Tibial artery (tissue), 4 donors: ENCODE results near the gene SUPT20H.

Experiments
- DNase-seq, 2 donors: peaks; one replicate each; pipeline ENCODE4 v3.0.0-alpha.2; 2019
- H3K27ac ChIP-seq, 2 donors: fragments of 200-600 bp; sonication (generic) in 1 of 2; 1 replicate in 1 of 2; 2 replicates in 1 of 2; pipeline ENCODE4 v1.5.1; 2018 to 2019; ENCODE audit warnings: mild to moderate bottlenecking in 1 of 2
- H3K27me3 ChIP-seq, 2 donors: fragments of 200-600 bp; sonication (generic) in 1 of 2; one replicate each; pipeline versions ENCODE4 v1.5.1 to v1.6.0; 2016 to 2019
- H3K36me3 ChIP-seq, 3 donors: fragments of 200-600 bp; sonication (generic) in 2 of 3; one replicate each; pipeline ENCODE4 v1.5.1; 2016 to 2019; ENCODE audit warnings: mild to moderate bottlenecking in 2 of 3
- H3K4me1 ChIP-seq, 4 donors: fragments of 200-600 bp; sonication (generic) in 2 of 4; 1 replicate in 3 of 4; 2 replicates in 1 of 4; pipeline ENCODE4 v1.5.1; 2016 to 2019
- H3K4me3 ChIP-seq, 2 donors: fragments of 200-600 bp; sonication (generic) in 1 of 2; 1 replicate in 1 of 2; 2 replicates in 1 of 2; pipeline ENCODE4 v1.5.1; 2018 to 2019; ENCODE audit warnings: mild to moderate bottlenecking in 2 of 2
- H3K9me3 ChIP-seq, 3 donors: fragments of 200-600 bp; sonication (generic) in 1 of 3; one replicate each; pipeline ENCODE4 v1.5.1; 2016 to 2019
- intact Hi-C: fragments of 100-400 bp; cut with DNase I; formaldehyde crosslinking; loops from one replicate; pipeline ENCODE4 v1.15.0; 2023; ENCODE audit warnings: low total_unique reads
- TF ChIP-seq, protein P1 (sequence below), 2 experiments: fragments of 200-600 bp in 1 of 2; fragments of 450-650 bp in 1 of 2; IDR thresholded peaks; one replicate each; pipeline ENCODE4 v1.5.1; 2017 to 2019; ENCODE audit warnings: antibody characterized with exemption in 2 of 2, mild to moderate bottlenecking in 1 of 2, moderate library complexity in 1 of 2

The SUPT20H gene

DNA sequence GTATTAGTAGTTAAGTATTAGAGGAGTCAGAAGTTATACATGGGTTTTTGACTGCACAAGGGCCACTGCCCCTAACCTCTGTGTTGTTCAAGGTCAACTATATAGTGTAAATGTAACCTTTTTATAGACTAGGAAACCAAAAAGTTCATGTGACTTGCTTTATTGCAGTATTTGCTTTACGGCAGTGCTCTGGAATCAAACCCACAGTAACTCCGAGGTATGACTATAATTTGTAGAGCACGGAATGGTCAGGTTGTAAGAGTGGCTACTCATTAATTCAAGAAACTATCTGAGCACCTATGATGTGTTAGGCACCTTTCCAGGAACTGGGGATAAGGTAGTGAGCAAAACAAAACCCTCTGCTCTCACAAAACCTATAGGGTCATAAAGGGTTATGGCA is 22.2 kb downstream of the SUPT20H start:
- H3K4me3 ChIP-seq: no peak overlapping the region
- intact Hi-C loops: no loop called here
- H3K27me3 ChIP-seq: no peaks in the 10 kb centered on the region
- DNase-seq: no peak
- H3K27ac ChIP-seq: no peak overlapping the region
- H3K9me3 ChIP-seq: no peaks in the 10 kb centered on the region
- H3K36me3 ChIP-seq: peaks cover 81 to 91% (median 89%) of the 10 kb centered on the region in 3 donors
- H3K4me1 ChIP-seq: no peaks in the 10 kb centered on the region
- TF ChIP-seq, protein P1, sequence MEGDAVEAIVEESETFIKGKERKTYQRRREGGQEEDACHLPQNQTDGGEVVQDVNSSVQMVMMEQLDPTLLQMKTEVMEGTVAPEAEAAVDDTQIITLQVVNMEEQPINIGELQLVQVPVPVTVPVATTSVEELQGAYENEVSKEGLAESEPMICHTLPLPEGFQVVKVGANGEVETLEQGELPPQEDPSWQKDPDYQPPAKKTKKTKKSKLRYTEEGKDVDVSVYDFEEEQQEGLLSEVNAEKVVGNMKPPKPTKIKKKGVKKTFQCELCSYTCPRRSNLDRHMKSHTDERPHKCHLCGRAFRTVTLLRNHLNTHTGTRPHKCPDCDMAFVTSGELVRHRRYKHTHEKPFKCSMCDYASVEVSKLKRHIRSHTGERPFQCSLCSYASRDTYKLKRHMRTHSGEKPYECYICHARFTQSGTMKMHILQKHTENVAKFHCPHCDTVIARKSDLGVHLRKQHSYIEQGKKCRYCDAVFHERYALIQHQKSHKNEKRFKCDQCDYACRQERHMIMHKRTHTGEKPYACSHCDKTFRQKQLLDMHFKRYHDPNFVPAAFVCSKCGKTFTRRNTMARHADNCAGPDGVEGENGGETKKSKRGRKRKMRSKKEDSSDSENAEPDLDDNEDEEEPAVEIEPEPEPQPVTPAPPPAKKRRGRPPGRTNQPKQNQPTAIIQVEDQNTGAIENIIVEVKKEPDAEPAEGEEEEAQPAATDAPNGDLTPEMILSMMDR (IDR thresholded peaks at IDR 0.05): no peak

DNA sequence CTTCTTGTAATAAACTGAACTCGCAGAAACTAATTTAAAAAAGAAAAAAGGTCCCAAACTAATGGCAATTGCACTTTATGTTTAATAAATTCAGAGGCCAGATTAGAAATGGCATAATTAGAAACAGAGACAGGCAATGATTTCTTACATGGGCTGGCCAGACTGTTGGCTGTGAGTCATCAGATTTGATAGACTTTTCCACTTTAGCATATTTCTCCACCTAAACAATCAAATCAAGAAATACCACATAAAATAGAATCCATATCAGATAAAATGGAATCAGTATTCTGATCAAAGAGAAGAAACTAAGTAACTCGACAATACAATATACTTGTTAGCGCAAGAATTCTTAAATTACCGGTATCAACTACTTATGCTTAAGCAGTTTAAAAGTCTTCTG is 29.9 kb downstream of the SUPT20H start:
- Histone ChIP-seq H3K9me3 (no peaks in the 10 kb centered on the region), H3K36me3 (peaks cover 75 to 83% (median 79%) of the 10 kb centered on the region in 3 donors), H3K27me3 (no peaks in the 10 kb centered on the region), H3K4me1 (no peaks in the 10 kb centered on the region), H3K4me3 (no peak overlapping the region), H3K27ac (no peak overlapping the region)
- intact Hi-C loops: loop anchor here (5.0 kb wide), 1 partner anchor 1988 kb away; no protein-coding TSS in a partner anchor
- DNase-seq: no peak
- TF ChIP-seq, protein P1 (IDR thresholded peaks at IDR 0.05): no peak

GRCh38 chr13:37027639-37028038 is 31.8 kb downstream of the SUPT20H start:
- Histone ChIP-seq H3K9me3 (no peaks in the 10 kb centered on the region), H3K36me3 (peaks cover 77 to 86% (median 84%) of the 10 kb centered on the region in 3 donors), H3K27ac (no peak overlapping the region), H3K4me1 (no peaks in the 10 kb centered on the region), H3K27me3 (no peaks in the 10 kb centered on the region), H3K4me3 (no peak overlapping the region)
- TF ChIP-seq, protein P1 (IDR thresholded peaks at IDR 0.05): no peak
- DNase-seq: no peak
- intact Hi-C loops: loop anchor here (5.0 kb wide), 1 partner anchor 1990 kb away; no protein-coding TSS in a partner anchor

GRCh38 chr13:37026771-37027170 is 32.7 kb downstream of the SUPT20H start:
- no peak overlapping the region for H3K4me3 ChIP-seq
- H3K9me3 ChIP-seq: no peaks in the 10 kb centered on the region
- TF ChIP-seq, protein P1 (IDR thresholded peaks at IDR 0.05): no peak
- no peaks in the 10 kb centered on the region for H3K4me1 ChIP-seq
- no peak overlapping the region for H3K27ac ChIP-seq
- DNase-seq: no peak
- H3K36me3 ChIP-seq: peaks cover 77 to 84% (median 82%) of the 10 kb centered on the region in 3 donors
- intact Hi-C loops: loop anchor here (5.0 kb wide), 1 partner anchor 1991 kb away; no protein-coding TSS in a partner anchor
- no peaks in the 10 kb centered on the region for H3K27me3 ChIP-seq

GRCh38 chr13:37023871-37024270 is 35.6 kb downstream of the SUPT20H start:
- no peak overlapping the region for H3K27ac ChIP-seq
- TF ChIP-seq, protein P1 (IDR thresholded peaks at IDR 0.05): no peak
- intact Hi-C loops: no loop called here

GRCh38 chr13:37014609-37015008 is 44.9 kb downstream of the SUPT20H start:
- H3K27ac ChIP-seq: peak overlapping the region in 1 of 2 donors; percentile 3
- peaks cover 43 to 78% (median 58%) of the 10 kb centered on the region in 3 donors for H3K36me3 ChIP-seq
- intact Hi-C loops: no loop called here
- H3K9me3 ChIP-seq: no peaks in the 10 kb centered on the region
- TF ChIP-seq, protein P1 (IDR thresholded peaks at IDR 0.05): no peak
- no peaks in the 10 kb centered on the region for H3K27me3 ChIP-seq
- no peaks in the 10 kb centered on the region for H3K4me1 ChIP-seq
- no peak overlapping the region for H3K4me3 ChIP-seq
- DNase-seq: no peak

More at GRCh38 chr13:37023871-37024270, 35.6 kb downstream of the SUPT20H start:
- Histone ChIP-seq H3K4me3 (no peak overlapping the region), H3K4me1 (no peaks in the 10 kb centered on the region), H3K36me3 (peaks cover 77 to 81% (median 78%) of the 10 kb centered on the region in 3 donors), H3K27me3 (no peaks in the 10 kb centered on the region), H3K9me3 (no peaks in the 10 kb centered on the region)
- no peak for DNase-seq
